Nephron progenitor cell (in vitro differentiated cells): ENCODE results near the gene AKAP5.

Source experiments
- DNase-seq: peaks from one replicate; pipeline ENCODE4 v3.0.0; 2021
- H3K27ac Mint-ChIP-seq: 2 replicates; pipeline ENCODE4 v1.8.0; 2021; ENCODE audit warnings: mild to moderate bottlenecking, moderate library complexity, mixed read lengths
- H3K27me3 Mint-ChIP-seq: 2 replicates; pipeline ENCODE4 v1.8.0; 2021; ENCODE audit warnings: mild to moderate bottlenecking, low read depth, mixed read lengths; ENCODE audit not compliant: poor library complexity
- H3K36me3 Mint-ChIP-seq: 2 replicates; pipeline ENCODE4 v1.8.0; 2021; ENCODE audit warnings: low read depth, mixed read lengths
- H3K4me1 Mint-ChIP-seq: 2 replicates; pipeline ENCODE4 v1.8.0; 2021; ENCODE audit warnings: mixed read lengths
- H3K4me3 Mint-ChIP-seq: 2 replicates; pipeline ENCODE4 v1.8.0; 2021; ENCODE audit warnings: mild to moderate bottlenecking, moderate library complexity, mixed read lengths
- H3K9me3 Mint-ChIP-seq: 2 replicates; pipeline ENCODE4 v1.8.0; 2021; ENCODE audit warnings: mild to moderate bottlenecking, moderate library complexity, mixed read lengths
- TF ChIP-seq, protein P1 (sequence below): fragments of 200-600 bp; sonication (generic); IDR thresholded peaks from 2 replicates; pipeline ENCODE4 v1.5.0; 2021; ENCODE audit warnings: antibody characterized with exemption

Gene AKAP5

DNA sequence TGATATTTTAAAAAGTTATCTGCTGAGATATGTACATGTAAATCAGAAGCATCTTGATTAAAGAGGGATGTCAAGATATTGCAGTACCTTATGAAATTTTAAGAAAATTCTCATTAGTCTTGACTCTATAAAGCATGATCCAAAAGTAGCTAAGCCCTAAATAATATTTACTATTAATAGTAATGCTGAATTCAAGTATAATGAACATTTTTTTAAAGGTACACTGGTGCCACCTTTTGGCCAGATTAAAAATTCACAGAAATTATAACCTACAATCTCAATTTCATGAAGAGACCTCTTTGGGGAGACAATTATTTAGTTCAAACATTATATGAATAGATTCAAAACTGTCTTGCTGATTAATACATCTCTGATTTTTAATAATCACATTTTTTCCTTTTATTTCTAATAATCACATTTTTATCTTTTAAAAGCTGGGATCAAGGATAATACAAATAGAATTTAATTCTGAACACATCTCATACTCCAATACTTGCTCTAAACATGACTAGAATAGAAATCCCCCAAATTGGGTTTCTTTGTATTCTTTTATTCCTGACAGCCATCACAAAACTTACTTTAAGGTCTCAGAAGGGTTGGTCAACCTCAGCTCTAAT is 13.4 kb downstream of the AKAP5 start:
- peaks cover 3% of the 10 kb centered on the region for H3K27me3 Mint-ChIP-seq
- TF ChIP-seq, protein P1, sequence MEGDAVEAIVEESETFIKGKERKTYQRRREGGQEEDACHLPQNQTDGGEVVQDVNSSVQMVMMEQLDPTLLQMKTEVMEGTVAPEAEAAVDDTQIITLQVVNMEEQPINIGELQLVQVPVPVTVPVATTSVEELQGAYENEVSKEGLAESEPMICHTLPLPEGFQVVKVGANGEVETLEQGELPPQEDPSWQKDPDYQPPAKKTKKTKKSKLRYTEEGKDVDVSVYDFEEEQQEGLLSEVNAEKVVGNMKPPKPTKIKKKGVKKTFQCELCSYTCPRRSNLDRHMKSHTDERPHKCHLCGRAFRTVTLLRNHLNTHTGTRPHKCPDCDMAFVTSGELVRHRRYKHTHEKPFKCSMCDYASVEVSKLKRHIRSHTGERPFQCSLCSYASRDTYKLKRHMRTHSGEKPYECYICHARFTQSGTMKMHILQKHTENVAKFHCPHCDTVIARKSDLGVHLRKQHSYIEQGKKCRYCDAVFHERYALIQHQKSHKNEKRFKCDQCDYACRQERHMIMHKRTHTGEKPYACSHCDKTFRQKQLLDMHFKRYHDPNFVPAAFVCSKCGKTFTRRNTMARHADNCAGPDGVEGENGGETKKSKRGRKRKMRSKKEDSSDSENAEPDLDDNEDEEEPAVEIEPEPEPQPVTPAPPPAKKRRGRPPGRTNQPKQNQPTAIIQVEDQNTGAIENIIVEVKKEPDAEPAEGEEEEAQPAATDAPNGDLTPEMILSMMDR: peak; percentile 25
- H3K36me3 Mint-ChIP-seq: peaks cover 20% of the 10 kb centered on the region
- H3K27ac Mint-ChIP-seq: no peak overlapping the region
- no peak for DNase-seq
- peaks cover 11% of the 10 kb centered on the region for H3K4me1 Mint-ChIP-seq
- H3K9me3 Mint-ChIP-seq: no peaks in the 10 kb centered on the region
- H3K4me3 Mint-ChIP-seq: no peak overlapping the region

DNA sequence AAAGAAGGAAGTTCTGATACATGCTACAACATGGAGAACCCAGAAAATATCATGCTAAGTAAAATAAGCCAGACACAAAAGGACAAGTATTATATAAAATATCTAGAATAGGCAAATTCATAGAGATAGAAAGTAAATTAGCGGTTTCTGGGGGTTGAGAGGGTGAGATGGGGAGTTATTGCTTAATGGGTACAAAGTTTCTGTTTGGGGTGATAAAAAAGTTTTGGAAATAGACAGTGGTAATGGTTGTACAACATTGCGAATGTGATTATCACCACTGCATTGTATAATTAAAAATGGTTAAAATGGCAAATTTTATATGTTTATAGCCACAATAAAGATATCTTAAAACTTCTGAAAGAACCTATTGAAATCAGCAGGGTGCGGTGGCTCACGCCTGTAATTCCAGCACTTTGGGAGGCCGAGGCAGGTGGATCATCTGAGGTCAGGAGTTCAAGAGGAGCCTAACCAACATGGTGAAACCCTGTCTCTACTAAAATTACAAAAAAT is 23.3 kb downstream of the AKAP5 start:
- H3K4me3 Mint-ChIP-seq: no peak overlapping the region
- TF ChIP-seq, protein P1: no peak
- DNase-seq: no peak
- H3K27ac Mint-ChIP-seq: no peak overlapping the region
- H3K27me3 Mint-ChIP-seq: no peaks in the 10 kb centered on the region
- peaks cover 54% of the 10 kb centered on the region for H3K36me3 Mint-ChIP-seq
- no peaks in the 10 kb centered on the region for H3K9me3 Mint-ChIP-seq
- H3K4me1 Mint-ChIP-seq: peaks cover 6% of the 10 kb centered on the region

DNA sequence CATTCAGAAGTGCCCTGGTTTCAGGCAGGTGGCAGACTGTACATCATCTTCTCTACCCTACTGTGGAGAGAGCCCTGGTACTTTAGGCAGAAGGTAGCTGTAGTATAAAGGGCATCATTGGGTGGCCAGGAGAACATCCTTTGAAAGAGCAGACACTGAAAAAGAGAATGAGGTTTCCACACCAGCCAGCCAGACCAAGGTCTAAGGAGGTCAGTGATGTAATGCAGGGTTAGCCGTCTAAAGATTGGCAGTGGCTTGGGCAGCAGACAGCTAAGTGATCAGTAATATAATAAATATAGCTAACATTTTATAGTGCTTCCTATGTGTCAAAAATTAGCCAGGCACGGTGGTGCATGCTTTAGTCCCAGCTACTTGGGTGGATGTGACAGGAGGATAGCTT is 26.3 kb downstream of the AKAP5 start:
- Mint-ChIP-seq H3K27me3 (no peaks in the 10 kb centered on the region), H3K4me3 (no peak overlapping the region), H3K36me3 (peaks cover 39% of the 10 kb centered on the region), H3K4me1 (no peaks in the 10 kb centered on the region), H3K9me3 (no peaks in the 10 kb centered on the region), H3K27ac (no peak overlapping the region)
- TF ChIP-seq, protein P1: no peak
- no peak for DNase-seq

DNA sequence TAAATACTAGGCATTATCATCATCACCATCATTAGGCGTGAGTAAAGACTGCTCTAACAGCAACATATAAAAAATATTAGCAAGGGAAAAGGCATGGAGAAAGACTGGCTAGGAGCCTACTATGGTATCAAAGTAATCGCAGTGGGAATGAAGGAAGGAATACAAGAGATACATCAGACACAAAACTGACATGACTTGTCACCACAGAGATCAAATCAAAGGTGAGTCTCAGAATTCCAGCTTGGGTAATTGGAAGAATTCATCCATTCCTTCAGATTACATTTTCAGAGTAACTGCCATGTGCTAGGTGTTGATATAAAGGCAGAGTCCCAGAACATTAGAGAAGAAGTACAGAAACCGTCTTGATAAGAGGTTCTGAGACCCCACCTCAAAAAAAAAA is 28.2 kb downstream of the AKAP5 start:
- Mint-ChIP-seq H3K36me3 (peaks cover 29% of the 10 kb centered on the region), H3K4me3 (no peak overlapping the region), H3K27ac (peak overlapping the region; percentile 4), H3K4me1 (peaks cover 6% of the 10 kb centered on the region), H3K9me3 (no peaks in the 10 kb centered on the region), H3K27me3 (no peaks in the 10 kb centered on the region)
- no peak for DNase-seq
- TF ChIP-seq, protein P1: no peak

DNA sequence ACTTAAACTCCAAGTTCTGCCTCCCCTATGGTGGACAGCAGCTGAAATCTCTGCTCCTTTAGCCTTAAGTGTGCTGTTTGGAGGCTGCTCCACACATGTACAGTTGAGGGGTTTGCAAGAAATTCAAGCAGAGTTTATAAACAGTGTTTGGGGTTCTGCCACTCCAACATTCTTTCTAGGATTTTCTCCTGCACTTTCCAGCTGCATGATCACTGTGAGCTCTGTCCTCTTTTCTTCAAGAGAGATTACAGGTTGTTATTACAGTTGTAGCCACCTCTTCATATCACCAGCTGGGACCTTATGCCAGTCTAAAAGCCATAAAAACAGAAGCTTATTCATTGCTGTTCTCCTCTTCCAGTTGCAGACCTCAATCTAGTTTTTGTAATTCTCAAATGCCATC is 30.0 kb downstream of the AKAP5 start:
- no peaks in the 10 kb centered on the region for H3K27me3 Mint-ChIP-seq
- H3K4me3 Mint-ChIP-seq: no peak overlapping the region
- H3K36me3 Mint-ChIP-seq: peaks cover 23% of the 10 kb centered on the region
- no peaks in the 10 kb centered on the region for H3K9me3 Mint-ChIP-seq
- H3K4me1 Mint-ChIP-seq: peaks cover 15% of the 10 kb centered on the region
- no peak for DNase-seq
- H3K27ac Mint-ChIP-seq: no peak overlapping the region
- TF ChIP-seq, protein P1: no peak

DNA sequence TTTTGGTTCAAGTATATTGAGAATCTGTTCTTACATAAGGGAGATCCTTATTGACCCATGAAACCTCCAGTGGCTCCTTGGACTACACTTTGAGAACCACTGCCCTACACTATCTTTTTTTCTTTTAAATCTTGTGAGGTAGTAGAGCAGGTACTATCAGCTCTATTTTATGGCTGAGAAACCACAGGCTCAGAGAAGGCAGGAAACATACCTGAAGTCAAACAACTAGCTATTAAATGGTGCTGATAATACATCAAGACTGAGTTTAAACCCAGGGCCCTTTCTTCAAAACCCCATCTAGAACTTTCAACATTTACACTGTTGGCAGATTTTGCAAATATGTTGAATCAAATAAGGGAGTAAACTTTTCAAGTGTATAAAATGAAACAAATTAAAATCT is 31.5 kb downstream of the AKAP5 start:
- no peaks in the 10 kb centered on the region for H3K27me3 Mint-ChIP-seq
- H3K4me1 Mint-ChIP-seq: peaks cover 27% of the 10 kb centered on the region
- TF ChIP-seq, protein P1: no peak
- H3K4me3 Mint-ChIP-seq: no peak overlapping the region
- H3K9me3 Mint-ChIP-seq: no peaks in the 10 kb centered on the region
- peaks cover 11% of the 10 kb centered on the region for H3K36me3 Mint-ChIP-seq
- no peak overlapping the region for H3K27ac Mint-ChIP-seq
- DNase-seq: no peak
